Measurements from ENCODE around the gene FBL.
"Not testable (repeated sequence)": the region's sequence is repeated elsewhere in the genome, so short reads cannot be mapped to it uniquely, and the experiment has no call there.

DNA sequence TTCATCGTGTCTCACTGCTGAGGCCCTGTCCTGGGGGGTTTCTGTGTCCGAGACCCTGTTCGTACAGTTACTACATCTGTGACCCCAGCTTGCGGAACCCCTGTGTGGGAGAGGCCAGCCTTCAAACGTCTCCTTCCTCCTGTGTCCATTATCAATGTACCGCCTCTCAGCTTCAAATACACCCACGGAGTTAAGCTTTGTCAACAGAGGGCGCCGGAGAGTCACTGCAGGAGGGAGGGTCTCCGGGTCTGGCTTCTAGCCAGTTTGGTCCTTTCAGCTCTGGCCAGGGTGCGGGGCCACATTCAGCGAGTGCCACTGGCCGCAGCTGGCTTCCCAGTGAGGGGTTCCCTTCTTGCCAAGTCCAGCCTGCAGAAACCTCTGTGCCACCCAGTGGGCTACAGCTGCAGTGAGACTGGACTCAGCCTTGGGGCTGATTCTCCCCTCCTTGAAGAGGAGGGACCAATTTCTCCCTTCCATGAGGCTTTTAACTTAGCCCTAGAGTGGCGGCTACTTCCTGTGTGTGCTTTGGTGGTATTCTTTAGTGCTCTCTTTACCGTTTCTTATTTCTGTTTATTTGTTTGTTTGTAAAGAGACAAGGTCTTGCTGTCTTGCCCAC is 35.4 kb upstream of the FBL start:
- not testable (repeated sequence) for TF ChIP-seq POLR2A (IDR thresholded peaks at IDR 0.05; ENCODE audit: low read depth, low read length); FOS (IDR thresholded peaks at IDR 0.05; ENCODE audit: low read depth, low read length); SMC3 (IDR thresholded peaks at IDR 0.05; ENCODE audit: low read depth, low read length); MAZ (IDR thresholded peaks at IDR 0.05; ENCODE audit: borderline replicate concordance, low read depth, low read length)
- TF ChIP-seq, protein P1, sequence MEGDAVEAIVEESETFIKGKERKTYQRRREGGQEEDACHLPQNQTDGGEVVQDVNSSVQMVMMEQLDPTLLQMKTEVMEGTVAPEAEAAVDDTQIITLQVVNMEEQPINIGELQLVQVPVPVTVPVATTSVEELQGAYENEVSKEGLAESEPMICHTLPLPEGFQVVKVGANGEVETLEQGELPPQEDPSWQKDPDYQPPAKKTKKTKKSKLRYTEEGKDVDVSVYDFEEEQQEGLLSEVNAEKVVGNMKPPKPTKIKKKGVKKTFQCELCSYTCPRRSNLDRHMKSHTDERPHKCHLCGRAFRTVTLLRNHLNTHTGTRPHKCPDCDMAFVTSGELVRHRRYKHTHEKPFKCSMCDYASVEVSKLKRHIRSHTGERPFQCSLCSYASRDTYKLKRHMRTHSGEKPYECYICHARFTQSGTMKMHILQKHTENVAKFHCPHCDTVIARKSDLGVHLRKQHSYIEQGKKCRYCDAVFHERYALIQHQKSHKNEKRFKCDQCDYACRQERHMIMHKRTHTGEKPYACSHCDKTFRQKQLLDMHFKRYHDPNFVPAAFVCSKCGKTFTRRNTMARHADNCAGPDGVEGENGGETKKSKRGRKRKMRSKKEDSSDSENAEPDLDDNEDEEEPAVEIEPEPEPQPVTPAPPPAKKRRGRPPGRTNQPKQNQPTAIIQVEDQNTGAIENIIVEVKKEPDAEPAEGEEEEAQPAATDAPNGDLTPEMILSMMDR (conservative IDR thresholded peaks at IDR 0.05; ENCODE audit: low read depth, low read length): peak; percentile 32; the same call in 1 of the 2 replicates
- TF ChIP-seq, protein P2, sequence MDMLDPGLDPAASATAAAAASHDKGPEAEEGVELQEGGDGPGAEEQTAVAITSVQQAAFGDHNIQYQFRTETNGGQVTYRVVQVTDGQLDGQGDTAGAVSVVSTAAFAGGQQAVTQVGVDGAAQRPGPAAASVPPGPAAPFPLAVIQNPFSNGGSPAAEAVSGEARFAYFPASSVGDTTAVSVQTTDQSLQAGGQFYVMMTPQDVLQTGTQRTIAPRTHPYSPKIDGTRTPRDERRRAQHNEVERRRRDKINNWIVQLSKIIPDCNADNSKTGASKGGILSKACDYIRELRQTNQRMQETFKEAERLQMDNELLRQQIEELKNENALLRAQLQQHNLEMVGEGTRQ (IDR thresholded peaks at IDR 0.05; ENCODE audit: low read depth, low read length): not testable (repeated sequence)
- peak; percentile 15; the same call in 1 of the 2 replicates for TF ChIP-seq RAD21 (IDR thresholded peaks at IDR 0.05; ENCODE audit: low read length)
